ENCODE measurements around the gene KIAA1217.

Gene KIAA1217

GRCh38 chr10:24453404-24453830 is 244.5 kb downstream of the KIAA1217 start:
- H3K9ac ChIP-seq (ENCODE audit: low read length) = no peak overlapping the region
- no peaks in the 10 kb centered on the region for H3K4me1 ChIP-seq (ENCODE audit: insufficient read depth, low read length)
- no peaks in the 10 kb centered on the region for H3K36me3 ChIP-seq (ENCODE audit: insufficient read depth, low read length)
- no peaks in the 10 kb centered on the region for H3K9me3 ChIP-seq (ENCODE audit: low read length)
- H3K4me3 ChIP-seq (ENCODE audit: low read depth in 1 of 2, low read length in 2 of 2) = no peak overlapping the region
- H3K27ac ChIP-seq (ENCODE audit: low read depth, low read length) = no peak overlapping the region
- H3K27me3 ChIP-seq (ENCODE audit: control insufficient read depth in 1 of 2, insufficient read depth in 2 of 2, low read length in 2 of 2) = no peaks in the 10 kb centered on the region

GRCh38 chr10:24453973-24454372 is 245.0 kb downstream of the KIAA1217 start:
- H3K9me3 ChIP-seq (ENCODE audit: low read length) = no peaks in the 10 kb centered on the region
- H3K4me1 ChIP-seq (ENCODE audit: insufficient read depth, low read length) = no peaks in the 10 kb centered on the region
- H3K9ac ChIP-seq (ENCODE audit: low read length) = no peak overlapping the region
- H3K4me3 ChIP-seq (ENCODE audit: low read depth in 1 of 2, low read length in 2 of 2) = no peak overlapping the region
- H3K36me3 ChIP-seq (ENCODE audit: insufficient read depth, low read length) = no peaks in the 10 kb centered on the region
- no peaks in the 10 kb centered on the region for H3K27me3 ChIP-seq (ENCODE audit: control insufficient read depth in 1 of 2, insufficient read depth in 2 of 2, low read length in 2 of 2)
- no peak overlapping the region for H3K27ac ChIP-seq (ENCODE audit: low read depth, low read length)

- H3K27me3 ChIP-seq (ENCODE audit: control insufficient read depth in 1 of 2, insufficient read depth in 2 of 2, low read length in 2 of 2) = no peaks in the 10 kb centered on the region
- no peaks in the 10 kb centered on the region for H3K9me3 ChIP-seq (ENCODE audit: low read length)
- no peak overlapping the region for H3K4me3 ChIP-seq (ENCODE audit: low read depth in 1 of 2, low read length in 2 of 2)
- H3K27ac ChIP-seq (ENCODE audit: low read depth, low read length) = no peak overlapping the region
- no peak overlapping the region for H3K9ac ChIP-seq (ENCODE audit: low read length)
- H3K36me3 ChIP-seq (ENCODE audit: insufficient read depth, low read length) = no peaks in the 10 kb centered on the region
- no peaks in the 10 kb centered on the region for H3K4me1 ChIP-seq (ENCODE audit: insufficient read depth, low read length)
These were observed 246.5 kb downstream of the KIAA1217 start for GRCh38 chr10:24455447-24455846.

GRCh38 chr10:24456322-24456721 is 247.4 kb downstream of the KIAA1217 start:
- no peaks in the 10 kb centered on the region for H3K27me3 ChIP-seq (ENCODE audit: control insufficient read depth in 1 of 2, insufficient read depth in 2 of 2, low read length in 2 of 2)
- no peaks in the 10 kb centered on the region for H3K4me1 ChIP-seq (ENCODE audit: insufficient read depth, low read length)
- H3K4me3 ChIP-seq (ENCODE audit: low read depth in 1 of 2, low read length in 2 of 2) = no peak overlapping the region
- no peak overlapping the region for H3K27ac ChIP-seq (ENCODE audit: low read depth, low read length)
- H3K9ac ChIP-seq (ENCODE audit: low read length) = no peak overlapping the region
- H3K36me3 ChIP-seq (ENCODE audit: insufficient read depth, low read length) = no peaks in the 10 kb centered on the region
- H3K9me3 ChIP-seq (ENCODE audit: low read length) = no peaks in the 10 kb centered on the region

GRCh38 chr10:24457661-24458318 is 248.9 kb downstream of the KIAA1217 start:
- Histone ChIP-seq H3K27me3 (ENCODE audit: control insufficient read depth in 1 of 2, insufficient read depth in 2 of 2, low read length in 2 of 2) (no peaks in the 10 kb centered on the region), H3K9ac (ENCODE audit: low read length) (no peak overlapping the region), H3K4me1 (ENCODE audit: insufficient read depth, low read length) (no peaks in the 10 kb centered on the region), H3K4me3 (ENCODE audit: low read depth in 1 of 2, low read length in 2 of 2) (no peak overlapping the region), H3K27ac (ENCODE audit: low read depth, low read length) (no peak overlapping the region), H3K36me3 (ENCODE audit: insufficient read depth, low read length) (no peaks in the 10 kb centered on the region), H3K9me3 (ENCODE audit: low read length) (no peaks in the 10 kb centered on the region)

GRCh38 chr10:24459836-24460235 is 250.9 kb downstream of the KIAA1217 start:
- Histone ChIP-seq H3K36me3 (ENCODE audit: insufficient read depth, low read length) (no peaks in the 10 kb centered on the region), H3K4me1 (ENCODE audit: insufficient read depth, low read length) (no peaks in the 10 kb centered on the region), H3K27me3 (ENCODE audit: control insufficient read depth in 1 of 2, insufficient read depth in 2 of 2, low read length in 2 of 2) (no peaks in the 10 kb centered on the region), H3K9me3 (ENCODE audit: low read length) (no peaks in the 10 kb centered on the region), H3K9ac (ENCODE audit: low read length) (no peak overlapping the region), H3K4me3 (ENCODE audit: low read depth in 1 of 2, low read length in 2 of 2) (no peak overlapping the region), H3K27ac (ENCODE audit: low read depth, low read length) (no peak overlapping the region)

- Histone ChIP-seq H3K4me3 (ENCODE audit: low read depth in 1 of 2, low read length in 2 of 2) (no peak overlapping the region), H3K27me3 (ENCODE audit: control insufficient read depth in 1 of 2, insufficient read depth in 2 of 2, low read length in 2 of 2) (no peaks in the 10 kb centered on the region), H3K4me1 (ENCODE audit: insufficient read depth, low read length) (no peaks in the 10 kb centered on the region), H3K9ac (ENCODE audit: low read length) (no peak overlapping the region), H3K9me3 (ENCODE audit: low read length) (no peaks in the 10 kb centered on the region), H3K36me3 (ENCODE audit: insufficient read depth, low read length) (no peaks in the 10 kb centered on the region), H3K27ac (ENCODE audit: low read depth, low read length) (no peak overlapping the region)
These were observed 253.4 kb downstream of the KIAA1217 start for GRCh38 chr10:24462291-24462813.

GRCh38 chr10:24462889-24463552 is 254.1 kb downstream of the KIAA1217 start:
- no peaks in the 10 kb centered on the region for H3K27me3 ChIP-seq (ENCODE audit: control insufficient read depth in 1 of 2, insufficient read depth in 2 of 2, low read length in 2 of 2)
- H3K27ac ChIP-seq (ENCODE audit: low read depth, low read length) = no peak overlapping the region
- H3K36me3 ChIP-seq (ENCODE audit: insufficient read depth, low read length) = no peaks in the 10 kb centered on the region
- no peaks in the 10 kb centered on the region for H3K4me1 ChIP-seq (ENCODE audit: insufficient read depth, low read length)
- no peak overlapping the region for H3K4me3 ChIP-seq (ENCODE audit: low read depth in 1 of 2, low read length in 2 of 2)
- H3K9me3 ChIP-seq (ENCODE audit: low read length) = no peaks in the 10 kb centered on the region
- H3K9ac ChIP-seq (ENCODE audit: low read length) = no peak overlapping the region

- Histone ChIP-seq H3K36me3 (ENCODE audit: insufficient read depth, low read length) (no peaks in the 10 kb centered on the region), H3K4me3 (ENCODE audit: low read depth in 1 of 2, low read length in 2 of 2) (no peak overlapping the region), H3K9ac (ENCODE audit: low read length) (no peak overlapping the region), H3K27me3 (ENCODE audit: control insufficient read depth in 1 of 2, insufficient read depth in 2 of 2, low read length in 2 of 2) (no peaks in the 10 kb centered on the region), H3K9me3 (ENCODE audit: low read length) (no peaks in the 10 kb centered on the region), H3K4me1 (ENCODE audit: insufficient read depth, low read length) (no peaks in the 10 kb centered on the region), H3K27ac (ENCODE audit: low read depth, low read length) (no peak overlapping the region)
These were observed 254.9 kb downstream of the KIAA1217 start for GRCh38 chr10:24463611-24464426.

- no peaks in the 10 kb centered on the region for H3K4me1 ChIP-seq (ENCODE audit: insufficient read depth, low read length)
- H3K9ac ChIP-seq (ENCODE audit: low read length) = no peak overlapping the region
- no peaks in the 10 kb centered on the region for H3K36me3 ChIP-seq (ENCODE audit: insufficient read depth, low read length)
- H3K4me3 ChIP-seq (ENCODE audit: low read depth in 1 of 2, low read length in 2 of 2) = no peak overlapping the region
- no peak overlapping the region for H3K27ac ChIP-seq (ENCODE audit: low read depth, low read length)
- H3K9me3 ChIP-seq (ENCODE audit: low read length) = no peaks in the 10 kb centered on the region
- no peaks in the 10 kb centered on the region for H3K27me3 ChIP-seq (ENCODE audit: control insufficient read depth in 1 of 2, insufficient read depth in 2 of 2, low read length in 2 of 2)
These were observed 256.4 kb downstream of the KIAA1217 start for GRCh38 chr10:24465124-24465874.

Measured in muscle layer of colon (tissue), 2 donors.